Right renal pelvis (tissue), 4 donors: ENCODE measurements around the gene POU2F3. TPM values are rescaled to one million over a fixed set of nuclear protein-coding genes. Genes with fewer than 3 reads are reported as not detected.

Experiments
- DNase-seq, 4 donors: peaks; one replicate each; pipeline ENCODE4 v3.0.0-alpha.2; 2013; ENCODE audit warnings: low read depth in 4 of 4, low spot score in 3 of 4, missing footprints in 1 of 4
- polyA plus RNA-seq, 4 donors: library from polyadenylated mRNA; unstranded; fragments of 120-200 nt; gene quantifications; one replicate each; pipeline ENCODE4 v1.2.1, GENCODE V29; 2013; ENCODE audit not compliant: insufficient read length in 4 of 4

The POU2F3 gene
- polyA plus RNA-seq, 4 donors, result 0.60 to 1.0 (median 0.73) TPM

DNA sequence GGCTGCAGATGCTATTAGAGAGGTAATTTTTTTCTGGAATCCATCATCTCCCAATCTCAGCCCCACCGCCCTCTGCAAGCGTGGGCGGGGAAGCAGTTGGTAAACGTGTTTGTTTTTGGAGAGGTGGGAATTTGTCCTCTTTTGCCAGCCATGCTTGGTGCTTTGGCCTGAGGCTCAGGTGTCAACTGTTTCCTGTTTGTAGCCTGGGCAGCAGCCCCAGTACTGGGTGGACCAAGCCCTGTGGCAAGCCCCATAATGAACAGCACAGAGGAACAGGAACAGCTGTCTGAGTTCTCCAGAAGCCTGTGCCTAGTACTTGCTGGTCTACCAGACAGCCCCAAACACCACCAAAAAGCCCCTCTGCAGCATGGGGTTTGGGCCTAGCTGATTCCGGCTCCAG, 39.6 kb downstream of the POU2F3 start:
- no peak for DNase-seq

- no peak for DNase-seq
Observed at GRCh38 chr11:120280600-120281051, 40.7 kb downstream of the POU2F3 start.

- no peak for DNase-seq
Observed at GRCh38 chr11:120281143-120281795, 41.3 kb downstream of the POU2F3 start.

DNA sequence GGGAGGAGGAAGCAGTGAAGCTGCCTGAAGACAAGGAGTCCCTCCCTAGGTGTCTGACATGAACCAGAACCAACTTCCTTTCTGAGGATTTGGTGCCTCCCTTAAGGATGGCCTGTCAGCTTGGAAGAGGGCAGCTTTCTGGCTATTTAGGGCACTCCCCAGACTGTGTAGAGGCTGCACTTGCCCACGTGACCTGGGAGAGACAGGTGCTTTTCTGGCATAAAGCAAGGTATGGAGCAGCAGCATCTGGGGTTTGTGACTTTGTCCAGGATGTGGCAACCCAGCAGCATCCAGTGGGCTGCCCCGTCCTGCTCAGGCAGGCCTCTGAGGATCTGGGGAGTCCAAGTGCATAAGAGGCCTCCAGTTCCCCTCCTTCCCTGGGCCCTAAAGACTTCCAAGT, 43.2 kb downstream of the POU2F3 start:
- no peak for DNase-seq

- DNase-seq, result no peak
Observed at GRCh38 chr11:120284272-120284671, 44.3 kb downstream of the POU2F3 start.

DNA sequence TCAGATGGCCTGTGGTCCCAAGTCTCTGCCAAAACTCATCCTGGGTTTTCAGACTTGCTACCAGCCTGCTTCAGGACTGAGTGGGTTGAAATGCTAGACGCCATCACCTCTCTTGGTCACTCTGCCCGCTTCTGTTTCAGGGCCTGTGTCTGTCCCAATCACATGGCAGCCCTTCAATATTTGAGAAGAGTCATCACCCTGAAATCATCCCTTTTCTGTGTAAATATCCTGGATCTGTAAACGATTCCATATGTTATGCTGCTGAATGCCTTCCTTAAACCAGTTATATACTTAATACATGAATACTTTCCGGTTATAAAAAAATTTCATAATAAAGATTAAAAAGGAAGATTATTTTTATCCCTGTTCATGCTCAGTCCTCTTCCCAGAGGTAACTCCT, 45.3 kb downstream of the POU2F3 start:
- no peak for DNase-seq

DNA sequence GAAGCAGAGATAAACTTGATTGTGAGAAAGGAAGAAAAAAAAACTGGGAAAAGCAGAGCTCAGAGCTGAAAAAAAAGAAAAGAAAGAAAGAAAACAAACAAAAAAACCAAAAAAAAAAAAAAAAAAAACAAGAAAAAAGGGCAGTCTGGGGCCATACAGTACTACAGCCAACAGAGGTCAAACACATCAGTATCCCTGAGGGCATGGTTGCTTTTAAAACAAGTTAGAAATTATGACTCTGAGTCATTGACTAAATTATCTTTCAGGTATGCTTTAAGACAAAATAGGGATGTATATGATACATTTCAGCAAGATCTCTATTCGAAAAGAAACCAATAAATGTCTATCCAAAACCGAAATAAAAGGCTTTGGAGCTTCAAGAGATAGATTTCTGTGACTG, 48.1 kb downstream of the POU2F3 start:
- DNase-seq, result no peak

DNA sequence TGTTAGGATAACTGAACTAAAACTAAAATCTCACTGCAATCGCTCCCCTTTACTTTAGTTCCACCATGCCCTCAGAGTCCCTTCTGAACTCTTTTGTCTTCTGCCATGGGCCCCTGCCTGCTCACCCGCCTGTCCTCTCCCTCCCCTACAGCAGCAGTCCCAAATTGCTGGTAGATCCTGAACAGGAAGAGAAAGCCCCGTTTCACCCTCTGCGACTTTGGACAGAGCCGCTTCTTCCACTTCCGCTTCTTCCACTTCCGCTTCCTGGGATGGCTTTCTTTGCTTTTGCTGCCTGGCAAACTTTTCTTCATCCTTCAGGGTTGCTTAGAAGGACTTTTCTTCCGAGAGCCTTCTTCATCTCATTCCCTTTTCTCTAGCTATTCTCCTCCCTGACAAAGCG, 49.5 kb downstream of the POU2F3 start:
- no peak for DNase-seq

- DNase-seq, result no peak
Observed at GRCh38 chr11:120290956-120291355, 51.0 kb downstream of the POU2F3 start.

DNA sequence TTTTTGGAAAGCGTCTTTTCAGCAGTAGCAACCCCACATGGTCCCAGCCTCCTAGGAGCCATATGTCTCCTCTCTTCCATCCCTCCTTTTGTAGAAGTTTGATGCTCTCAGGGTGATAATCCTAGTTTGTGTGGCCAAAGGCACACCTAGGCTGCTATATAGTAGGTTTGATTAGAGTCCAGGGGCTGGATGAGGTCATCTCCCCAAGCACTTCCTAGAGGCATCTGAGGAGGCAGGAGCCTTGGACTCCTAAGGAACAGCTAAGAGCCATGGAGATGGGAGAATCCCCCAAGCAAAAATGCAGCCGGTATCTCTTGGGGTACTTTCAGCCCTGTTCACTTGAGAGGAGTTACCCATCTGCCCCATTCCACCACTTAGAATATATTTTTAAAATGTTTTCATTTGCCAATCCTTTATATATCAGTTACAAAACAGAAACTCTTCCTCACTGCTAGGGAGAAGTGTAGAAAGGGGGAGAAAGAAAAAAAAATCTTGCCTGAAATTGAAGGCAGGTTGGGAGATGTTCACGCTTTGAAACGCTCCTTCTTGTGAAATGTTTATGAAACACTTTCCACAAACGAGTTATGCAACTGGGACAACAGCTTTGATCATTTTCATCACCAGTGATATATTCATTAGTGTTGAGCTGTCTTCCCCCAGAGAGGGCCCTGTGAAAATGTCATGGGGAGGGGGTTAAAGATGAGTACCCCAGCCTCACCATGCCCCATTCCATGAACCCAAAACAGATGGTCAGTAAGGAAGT, 53.3 kb downstream of the POU2F3 start:
- no peak for DNase-seq

GRCh38 chr11:120294096-120294495, 54.2 kb downstream of the POU2F3 start:
- no peak for DNase-seq

DNA sequence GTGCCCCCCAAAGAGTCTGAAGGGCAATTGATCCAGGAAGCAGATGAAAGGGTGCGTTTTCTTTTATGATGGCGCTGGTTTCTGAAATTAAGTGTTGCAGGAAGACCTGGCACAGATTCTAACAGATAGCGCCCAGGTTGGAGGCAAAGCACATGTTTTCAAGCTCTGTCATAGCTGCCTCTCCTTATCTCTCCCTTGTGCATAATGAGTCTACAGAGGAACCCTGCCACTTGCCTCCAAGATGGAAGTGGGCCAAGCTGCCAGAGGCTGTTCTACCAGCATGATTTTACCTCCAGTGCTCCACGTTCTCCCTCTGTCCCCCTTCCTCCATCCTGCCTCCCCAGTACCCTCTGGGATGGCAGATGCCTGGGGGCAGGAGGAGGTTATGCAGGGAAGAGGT, 55.2 kb downstream of the POU2F3 start:
- DNase-seq, result no peak

DNA sequence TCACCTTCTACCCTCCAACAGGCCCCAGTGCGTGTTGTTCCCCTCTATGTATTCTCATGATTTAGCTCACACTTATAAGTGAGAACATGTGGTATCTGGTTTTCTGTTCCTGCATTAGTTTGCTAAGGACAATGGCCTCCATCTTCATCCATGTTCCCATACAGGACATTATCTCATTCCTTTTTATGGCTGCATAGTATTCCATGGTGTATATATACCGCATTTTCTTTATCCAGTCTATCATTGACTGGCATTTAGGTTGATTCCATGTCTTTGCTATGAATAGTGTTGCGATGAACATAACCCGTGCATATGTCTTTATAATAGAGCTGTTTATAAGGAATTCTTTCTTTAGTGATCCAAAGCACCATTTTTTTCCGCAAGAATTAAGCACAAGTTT, 56.6 kb downstream of the POU2F3 start:
- no peak for DNase-seq

- DNase-seq, result no peak
Observed at GRCh38 chr11:120298461-120298860, 58.5 kb downstream of the POU2F3 start.

GRCh38 chr11:120302001-120302805, 62.3 kb downstream of the POU2F3 start:
- DNase-seq, result no peak

- DNase-seq, result peak in 1 of 4 donors; percentile 57
Observed at GRCh38 chr11:120303004-120303637, 63.2 kb downstream of the POU2F3 start.

DNA sequence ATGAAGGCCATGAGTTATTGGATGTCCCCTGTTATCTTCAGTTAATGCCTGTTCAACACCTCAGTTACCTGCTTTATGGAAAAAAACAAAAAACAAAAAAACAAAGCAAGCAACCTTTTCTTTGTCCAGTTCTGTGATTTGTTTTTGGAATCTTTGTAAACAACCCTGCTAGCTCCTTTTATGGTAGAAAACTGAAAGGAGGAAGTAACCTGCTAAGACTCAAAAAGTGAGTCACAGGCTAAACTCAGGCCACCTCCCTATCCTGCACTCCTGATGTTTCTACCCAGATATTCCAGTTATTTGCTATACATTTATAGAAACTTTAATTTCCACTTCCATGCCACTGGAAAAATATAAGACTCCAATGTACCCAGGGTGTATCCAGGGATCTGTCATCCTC, 64.6 kb downstream of the POU2F3 start:
- DNase-seq, result no peak

DNA sequence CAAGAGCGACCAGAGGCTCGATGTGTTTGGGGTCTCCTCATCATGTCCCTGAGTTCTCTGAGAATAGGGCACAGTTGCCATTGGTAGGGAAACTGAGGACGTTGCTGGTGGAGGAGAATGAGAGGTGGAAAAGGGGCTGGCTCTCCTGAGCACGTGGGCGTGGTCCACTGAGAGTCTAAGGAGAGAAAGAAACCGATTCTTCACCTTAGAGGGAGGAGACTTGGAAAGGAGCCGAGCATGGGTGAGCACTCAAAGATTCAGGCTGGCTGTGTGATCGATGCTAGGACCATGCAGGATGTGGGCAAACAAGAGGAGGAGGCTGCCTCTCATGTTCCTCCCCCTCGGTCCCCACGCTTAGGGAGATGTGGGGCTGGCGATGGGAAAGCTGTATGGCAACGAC, 65.3 kb downstream of the POU2F3 start:
- no peak for DNase-seq

DNA sequence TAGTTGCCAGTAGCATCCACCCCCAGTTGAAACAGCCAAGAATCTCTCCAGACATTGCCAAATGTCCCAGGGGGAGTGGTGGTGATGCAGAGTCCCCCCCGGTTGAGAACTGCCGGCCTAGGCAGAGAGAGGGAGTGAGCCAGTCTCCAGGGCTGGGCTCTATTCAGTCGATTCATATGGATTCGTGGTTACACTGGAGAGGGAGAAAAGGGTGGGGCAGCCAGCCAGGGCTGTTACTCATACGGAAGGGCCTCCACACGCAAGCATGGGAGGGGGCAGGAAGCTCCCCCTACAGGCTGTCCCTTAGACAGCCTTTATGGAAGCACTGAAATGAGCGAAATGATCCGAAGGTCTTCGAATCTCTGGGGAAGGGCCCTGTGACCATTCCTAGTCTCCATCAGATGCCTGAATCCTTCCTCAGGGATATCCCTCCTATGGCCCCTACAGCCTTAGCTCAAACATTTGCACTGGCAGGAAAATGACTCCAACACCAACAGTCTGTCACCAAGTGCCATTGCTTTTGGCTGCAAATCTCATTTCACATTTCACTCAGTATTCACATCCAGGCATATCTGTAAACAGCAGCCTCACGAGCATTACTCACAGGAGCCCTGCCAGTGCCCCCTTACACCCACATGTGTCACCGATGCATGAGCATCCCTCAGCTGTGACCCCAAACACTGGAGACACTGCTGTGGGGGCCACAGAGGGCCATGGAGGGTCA, 66.7 kb downstream of the POU2F3 start:
- no peak for DNase-seq

DNA sequence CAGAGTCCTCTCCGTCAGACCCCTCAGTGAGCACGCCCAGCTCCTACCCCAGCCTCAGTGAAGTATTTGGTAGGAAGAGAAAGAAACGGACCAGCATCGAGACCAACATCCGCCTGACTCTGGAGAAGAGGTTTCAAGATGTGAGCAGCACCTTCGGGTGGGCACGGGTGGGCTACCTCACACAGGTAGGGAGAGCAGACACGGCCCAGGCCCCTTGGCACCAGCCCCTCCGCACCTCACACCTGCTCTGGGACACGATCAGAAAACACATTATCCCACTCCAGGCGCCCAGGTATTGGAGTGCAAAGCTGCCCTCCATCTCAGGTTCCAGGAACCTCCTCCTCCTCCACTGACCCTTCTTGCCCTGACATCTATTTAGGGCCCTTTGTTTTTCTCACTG, 67.5 kb downstream of the POU2F3 start:
- no peak for DNase-seq
